H1 (cell line): ENCODE results near the gene SIX4. TPM values are rescaled to one million over a fixed set of nuclear protein-coding genes. Genes with fewer than 3 reads are reported as not detected.

ENCODE experiments used
- CTCF ChIA-PET: fragments of 300-600 bp; sonication (Branson Sonifier 250); formaldehyde crosslinking; loops from one replicate; lab custom pipeline; 2021; ENCODE audit not compliant: partially characterized antibody; lab: Charles Lee
- POLR2A ChIA-PET: fragments of 300-600 bp; sonication (Branson Sonifier 250); formaldehyde crosslinking; loops from one replicate; lab custom pipeline; 2021; ENCODE audit warnings: inconsistent platforms; ENCODE audit not compliant: partially characterized antibody; lab: Charles Lee
- DNase-seq, 2 experiments: peaks; one replicate each; pipeline versions ENCODE4 v3.0.0 to v3.0.0-alpha.2; 2010 to 2022; ENCODE audit warnings: low spot score in 2 of 2, low read depth in 1 of 2, mixed read lengths in 1 of 2
- FAIRE-seq: peaks from 2 replicates; lab custom pipeline; 2011; peaks lifted over from hg19 to GRCh38; lab: Jason Lieb, UNC
- H2AFZ ChIP-seq: 2 replicates; pipeline ENCODE4 v1.8.1; 2012; ENCODE audit warnings: low read length, inconsistent platforms
- H2AK5ac ChIP-seq: 2 replicates; pipeline ENCODE4 v1.6.1; 2013; ENCODE audit warnings: low read depth, low read length
- H2BK120ac ChIP-seq: replicated peaks from 2 replicates; pipeline ENCODE3; 2013; ENCODE audit warnings: low read depth, low read length, inconsistent platforms
- H2BK12ac ChIP-seq: 2 replicates; pipeline ENCODE4 v1.6.1; 2013; ENCODE audit warnings: low read depth, low read length
- H2BK15ac ChIP-seq: 2 replicates; pipeline ENCODE4 v1.6.1; 2013; ENCODE audit warnings: low read length
- H2BK20ac ChIP-seq: 2 replicates; pipeline ENCODE4 v1.6.1; 2013; ENCODE audit warnings: low read length
- H2BK5ac ChIP-seq: 2 replicates; pipeline ENCODE4 v1.6.1; 2013; ENCODE audit warnings: low read depth, low read length
- H3K14ac ChIP-seq: 2 replicates; pipeline ENCODE4 v1.6.1; 2013; ENCODE audit warnings: inconsistent platforms; ENCODE audit not compliant: insufficient read length
- H3K18ac ChIP-seq: 2 replicates; pipeline ENCODE4 v1.6.1; 2013; ENCODE audit warnings: low read length; ENCODE audit errors: extremely low read depth
- H3K23ac ChIP-seq: 2 replicates; pipeline ENCODE4 v1.6.1; 2013; ENCODE audit warnings: inconsistent platforms; ENCODE audit not compliant: insufficient read length
- H3K23me2 ChIP-seq: 2 replicates; pipeline ENCODE4 v1.6.1; 2013; ENCODE audit warnings: low read depth, low read length
- H3K27ac ChIP-seq: 2 replicates; pipeline ENCODE4 v1.6.1; 2011; ENCODE audit warnings: low read depth, low read length, inconsistent platforms
- H3K27me3 ChIP-seq, 4 experiments: replicated peaks in 1 of 4; 1 replicate in 1 of 4; 2 replicates in 3 of 4; pipeline versions ENCODE4 v1.6.1 to v1.8.1; 2011 to 2013; ENCODE audit warnings: low read length in 3 of 4, mild to moderate bottlenecking in 3 of 4, inconsistent platforms in 2 of 4, mixed read lengths in 2 of 4, moderate library complexity in 1 of 4; ENCODE audit not compliant: control insufficient read depth in 3 of 4, insufficient read depth in 3 of 4; ENCODE audit errors: extremely low read depth in 1 of 4
- H3K36me3 ChIP-seq, 4 experiments: 2 replicates each; pipeline versions ENCODE4 v1.6.1 to v1.8.1; 2011 to 2013; ENCODE audit warnings: mild to moderate bottlenecking in 4 of 4, low read length in 3 of 4, moderate library complexity in 2 of 4, control low read depth in 1 of 4, inconsistent platforms in 1 of 4; ENCODE audit not compliant: insufficient read depth in 4 of 4, control insufficient read depth in 2 of 4
- H3K4ac ChIP-seq: replicated peaks from 2 replicates; pipeline ENCODE3; 2013; ENCODE audit warnings: low read length, low read depth, mixed read lengths, inconsistent platforms; ENCODE audit not compliant: insufficient read length
- H3K4me1 ChIP-seq, 4 experiments: replicated peaks in 1 of 4; 1 replicate in 1 of 4; 2 replicates in 3 of 4; pipeline versions ENCODE4 v1.6.1 to v1.8.1; 2011 to 2013; ENCODE audit warnings: low read length in 3 of 4, inconsistent platforms in 2 of 4, mixed read lengths in 1 of 4; ENCODE audit not compliant: insufficient read depth in 4 of 4, control insufficient read depth in 3 of 4
- H3K4me2 ChIP-seq, 2 experiments: 2 replicates each; pipeline versions ENCODE4 v1.6.1 to v1.8.1; 2011 to 2013; ENCODE audit warnings: low read depth in 2 of 2, low read length in 2 of 2, control low read depth in 1 of 2, inconsistent platforms in 1 of 2, mild to moderate bottlenecking in 1 of 2; ENCODE audit not compliant: insufficient read depth in 1 of 2
- H3K4me3 ChIP-seq, 4 experiments: fragments of 200-600, 300-600 bp in 1 of 4; sonication (generic), shearing (Covaris generic), sonication (Bioruptor Twin) in 1 of 4; 2 replicates each; pipeline versions ENCODE4 v1.5.1 to v1.8.1; 2011 to 2016; ENCODE audit warnings: low read length in 4 of 4, low read depth in 3 of 4, control low read depth in 2 of 4, inconsistent platforms in 2 of 4, mild to moderate bottlenecking in 2 of 4, mixed read lengths in 1 of 4, moderate library complexity in 1 of 4; ENCODE audit not compliant: insufficient read depth in 2 of 4; ENCODE audit errors: extremely low read depth in 1 of 4
- H3K56ac ChIP-seq: replicated peaks from 2 replicates; pipeline ENCODE3; 2013; ENCODE audit warnings: low read depth, mild to moderate bottlenecking, mixed read lengths, low read length, inconsistent platforms; ENCODE audit not compliant: insufficient read length
- H3K79me1 ChIP-seq: 2 replicates; pipeline ENCODE4 v1.6.1; 2013; ENCODE audit warnings: low read depth, low read length, control low read depth
- H3K79me2 ChIP-seq, 2 experiments: 2 replicates each; pipeline versions ENCODE4 v1.6.1 to v1.8.1; 2012 to 2013; ENCODE audit warnings: low read length in 2 of 2, mild to moderate bottlenecking in 2 of 2, inconsistent platforms in 1 of 2; ENCODE audit not compliant: insufficient read depth in 2 of 2, control insufficient read depth in 1 of 2
- H3K9ac ChIP-seq, 4 experiments: replicated peaks in 1 of 4; 1 replicate in 1 of 4; 2 replicates in 3 of 4; pipeline versions ENCODE4 v1.6.1 to v1.8.1; 2011 to 2013; ENCODE audit warnings: low read depth in 3 of 4, low read length in 3 of 4, control low read depth in 2 of 4, mild to moderate bottlenecking in 2 of 4, moderate library complexity in 2 of 4, inconsistent platforms in 1 of 4; ENCODE audit errors: extremely low read depth in 1 of 4
- H3K9me3 ChIP-seq, 2 experiments: 2 replicates each; pipeline versions ENCODE4 v1.6.1 to v1.8.1; 2012 to 2013; ENCODE audit warnings: mild to moderate bottlenecking in 2 of 2, moderate library complexity in 2 of 2, control low read depth in 1 of 2, inconsistent platforms in 1 of 2, low read depth in 1 of 2, low read length in 1 of 2, mixed read lengths in 1 of 2; ENCODE audit not compliant: insufficient read depth in 2 of 2
- H4K20me1 ChIP-seq, 2 experiments: replicated peaks in 1 of 2; 2 replicates each; pipeline versions ENCODE3 to v1.8.1; 2011 to 2013; ENCODE audit warnings: inconsistent platforms in 2 of 2, low read length in 2 of 2, mild to moderate bottlenecking in 1 of 2; ENCODE audit not compliant: insufficient read depth in 2 of 2, control insufficient read depth in 1 of 2
- H4K5ac ChIP-seq: 2 replicates; pipeline ENCODE4 v1.6.1; 2013; ENCODE audit warnings: low read length, low read depth, mixed read lengths, inconsistent platforms; ENCODE audit not compliant: insufficient read length
- H4K8ac ChIP-seq: 2 replicates; pipeline ENCODE4 v1.8.0; 2013; ENCODE audit warnings: mild to moderate bottlenecking, moderate library complexity, low read length, inconsistent platforms; ENCODE audit not compliant: insufficient read depth; ENCODE audit errors: extremely low read depth
- H4K91ac ChIP-seq: replicated peaks from 2 replicates; pipeline ENCODE3; 2013; ENCODE audit warnings: low read length, mixed read lengths, inconsistent platforms; ENCODE audit not compliant: insufficient read length
- EZH2 ChIP-seq: fragments of 200-600 bp; sonication (generic); IDR thresholded peaks from 2 replicates; pipeline ENCODE4 v1.7.1; 2012; ENCODE audit warnings: low read depth, mild to moderate bottlenecking, moderate library complexity, low read length, inconsistent platforms; ENCODE audit not compliant: severe bottlenecking
- PHF8 ChIP-seq: fragments of 200-600 bp; sonication (generic); conservative IDR thresholded peaks from 2 replicates; pipeline ENCODE4 v1.7.1; 2012; ENCODE audit warnings: low read depth, mild to moderate bottlenecking, inconsistent platforms, low read length, moderate library complexity
- RBBP5 ChIP-seq: IDR thresholded peaks from 2 replicates; pipeline ENCODE4 v1.7.1; 2012; ENCODE audit warnings: low read depth, mild to moderate bottlenecking, inconsistent platforms, low read length, moderate library complexity, borderline replicate concordance
- SP1 ChIP-seq: IDR thresholded peaks from 2 replicates; pipeline ENCODE4 v1.6.1; 2011; ENCODE audit warnings: low read depth, low read length
- SP4 ChIP-seq: IDR thresholded peaks from 2 replicates; pipeline ENCODE4 v1.6.1; 2012; ENCODE audit warnings: low read length, inconsistent platforms
- WGBS, 2 experiments: shearing (Covaris generic) in 1 of 2; methylation state at CpG; one replicate each; pipeline versions ENCODE4 v1.1.6 to v1.1.7; 2013 to 2015; ENCODE audit warnings: low lambda C conversion rate in 2 of 2, mixed read lengths in 2 of 2, inconsistent platforms in 1 of 2, low coverage in 1 of 2, missing lambda C conversion rate in 1 of 2; ENCODE audit not compliant: insufficient replicate concordance in 2 of 2, insufficient coverage in 1 of 2, insufficient read length in 1 of 2; ENCODE audit errors: extremely low coverage in 1 of 2, missing lambda C conversion rate in 1 of 2; 5-methylcytosine and 5-hydroxymethylcytosine counted together
- polyA plus RNA-seq, 7 experiments: library from polyadenylated mRNA; depleted of rRNA in 3 of 7; stranded (reverse) in 5 of 7; unstranded in 2 of 7; fragments of >200 nt in 5 of 7; fragments of 200-250 nt in 2 of 7; gene quantifications; 1 replicate in 5 of 7; 2 replicates in 1 of 7; 4 replicates in 1 of 7; pipeline versions ENCODE4 v1.2.1 to v1.2.3, GENCODE V29; 2011 to 2013; ENCODE audit warnings: missing spikeins in 2 of 7, mixed read lengths in 2 of 7
- total RNA-seq: library from RNA; stranded (reverse); fragmentation: NEBNext Ultra II Directional; extraction: Animal tissue kit (Norgen Biotek cat#: 25700); gene quantifications from 2 replicates; pipeline ENCODE4 v1.2.1, GENCODE V29; 2021

SIX4 gene
- total and polyA plus RNA-seq, 2 of the 8 experiments (the other 6 are each of a cell fraction or from before 2014, with no cell fraction given): 9.0 to 38.9 TPM

- Histone ChIP-seq H2AFZ (no peak overlapping the region), H3K4me3 (peak overlapping the region; percentile 76 to 99 (median 90)), H2BK12ac (peak overlapping the region; percentile 44; the same call in 1 of the 2 replicates), H3K27me3 (no peaks in the 10 kb centered on the region), H2BK120ac (peak overlapping the region; percentile 61), H3K14ac (no peak overlapping the region), H3K23ac (no peak overlapping the region), H2AK5ac (no peak overlapping the region), H3K36me3 (peaks cover 7 to 32% (median 16%) of the 10 kb centered on the region in 4 experiments), H3K18ac (no peak overlapping the region; the same call in 1 of the 2 replicates), H3K9me3 (no peaks in the 10 kb centered on the region), H3K79me1 (peaks cover 13% of the 10 kb centered on the region), H2BK15ac (no peak overlapping the region), H3K23me2 (peaks cover 13% of the 10 kb centered on the region; the same call in 1 of the 2 replicates), H3K56ac (peak overlapping the region; percentile 5), H2BK5ac (no peak overlapping the region), H4K5ac (no peak overlapping the region), H3K4me2 (peak overlapping the region; percentile 86 to 96), H3K4ac (peak overlapping the region; percentile 74), H3K79me2 (peaks cover 7 to 54% of the 10 kb centered on the region in 2 experiments), H2BK20ac (no peak overlapping the region), H3K27ac (peak overlapping the region; percentile 50; the same call in 1 of the 2 replicates), H3K4me1 (peaks cover 2 to 7% (median 5%) of the 10 kb centered on the region in 4 experiments; a peak in 6 of 7 replicates), H4K8ac (peak overlapping the region; percentile 85), H4K20me1 (peaks cover 16% of the 10 kb centered on the region in 2 experiments), H3K9ac (peak overlapping the region in 3 of 4 experiments; percentile 59 to 68 (median 62); a peak in 6 of 7 replicates), H4K91ac (no peak overlapping the region)
- ChIA-PET POLR2A (interaction anchor here (0.7 to 3.2 kb wide), 11 partner anchors 9 to 523 kb away, joined by 3 to 21 read pairs (median 5); partner anchors contain the start of genes MNAT1, SLC38A6 and TRMT5), CTCF (interaction anchor here (1.5 to 2.2 kb wide), 4 partner anchors 32 to 83 kb away, joined by 3 to 11 read pairs (median 4); no protein-coding TSS in a partner anchor)
- no peak for FAIRE-seq
- no peak for DNase-seq
- WGBS, 2 experiments: 1% methylated on average over 11 of the region's 11 CpGs; no CpG with 5 or more reads in 1 of the 2 experiments
- TF ChIP-seq SP4 (0 out of 2 replicates have a peak, but pooled peaks have one; percentile 38), RBBP5 (peak; percentile 8; the same call in 1 of the 2 replicates), SP1 (no peak), EZH2 (peak; percentile 29), PHF8 (no peak)
These were observed 2.1 kb downstream of the SIX4 start for GRCh38 chr14:60722107-60722356.
